RPMI7951 (cell line): ENCODE measurements around the gene PNMA8A. TPM values are rescaled to one million over a fixed set of nuclear protein-coding genes. Genes with fewer than 3 reads are reported as not detected.

Source experiments
- DNase-seq: peaks from one replicate; pipeline ENCODE4 v3.0.0-alpha.2; 2012; ENCODE audit warnings: low read depth
- total RNA-seq: library from RNA; depleted of rRNA; stranded (reverse); fragments of >200 nt; shearing (Covaris generic); gene quantifications from 2 replicates; pipeline ENCODE4 v1.2.3, GENCODE V29; 2014; rRNA removed

Gene PNMA8A
- total RNA-seq, 1 experiment from 2014 or later = not detected

DNA sequence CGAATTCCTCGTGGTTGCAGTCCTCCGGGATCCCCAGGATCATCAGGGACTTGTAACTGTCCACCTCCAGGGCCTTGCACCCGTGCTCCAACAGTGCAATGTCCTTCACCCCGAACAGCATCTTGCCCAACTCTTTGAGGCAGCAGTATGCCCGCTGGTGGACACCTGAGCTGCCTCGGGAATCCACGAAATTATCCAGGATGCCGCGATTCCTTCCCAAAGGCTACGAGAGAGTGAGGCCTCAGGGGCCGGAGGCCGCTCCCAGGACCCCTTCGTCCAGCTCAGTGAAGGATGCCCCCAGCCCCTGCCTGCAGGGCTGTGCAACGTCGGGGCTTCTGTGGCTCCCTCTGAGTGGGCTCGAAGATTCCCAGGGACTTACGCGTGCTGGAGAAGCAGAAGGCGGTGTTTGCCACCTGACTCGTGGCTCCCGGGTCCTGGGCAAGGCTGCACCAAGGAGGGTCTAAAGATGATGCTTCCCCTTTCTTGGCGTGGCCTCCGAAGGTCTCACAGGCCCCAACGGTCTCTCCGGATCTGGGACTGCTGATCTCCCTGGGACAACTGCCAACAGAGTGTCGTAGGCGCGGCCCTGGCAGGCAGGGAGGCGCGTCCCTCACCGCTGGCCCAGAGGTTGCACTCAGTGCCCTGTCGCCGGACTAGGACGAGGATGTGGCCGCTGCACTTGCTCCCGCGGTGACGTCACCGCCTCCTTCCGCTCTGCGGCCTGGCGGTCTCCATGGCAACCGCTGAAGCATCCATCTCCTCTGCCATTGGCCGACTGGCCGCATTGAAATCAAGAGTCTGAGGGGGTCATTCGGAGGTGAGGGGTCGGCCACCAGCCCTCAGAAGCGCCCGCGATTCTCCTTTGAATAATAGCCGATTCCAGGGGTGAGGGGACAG lies 42.9 kb downstream of the PNMA8A start, which contains the start of gene PNMA8C:
PNMA8C (minus strand) TSS at position 698 of the 897 bp plus-strand sequence; CDS start at position 121, 577 bp downstream.
- DNase-seq = peak; percentile 50

DNA sequence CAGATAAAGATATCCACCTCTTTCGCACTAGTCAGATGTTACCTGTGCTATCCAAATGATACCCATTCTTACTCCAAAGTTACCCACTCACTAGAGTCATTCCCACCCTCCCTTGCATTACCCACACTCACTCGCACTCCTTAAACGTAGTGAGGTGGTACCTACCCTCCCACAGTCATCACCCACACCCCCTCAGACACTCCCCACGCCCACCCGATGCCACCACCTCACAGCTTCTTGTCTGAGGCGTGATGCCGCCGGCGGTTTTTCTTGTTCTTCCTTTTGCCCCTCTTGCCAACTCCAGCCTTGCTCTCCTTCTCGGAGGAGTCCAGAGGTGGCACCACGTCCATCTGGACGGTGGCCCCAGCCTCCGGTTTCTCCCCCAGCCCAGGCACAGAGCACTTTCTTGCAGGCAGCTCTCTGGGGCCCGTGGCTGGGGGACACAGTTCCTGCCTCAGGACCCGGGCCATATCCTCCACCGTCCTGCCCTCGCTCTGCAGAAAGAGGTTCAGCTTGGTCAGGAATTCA lies 43.8 kb downstream of the PNMA8A start:
- no peak for DNase-seq

DNA sequence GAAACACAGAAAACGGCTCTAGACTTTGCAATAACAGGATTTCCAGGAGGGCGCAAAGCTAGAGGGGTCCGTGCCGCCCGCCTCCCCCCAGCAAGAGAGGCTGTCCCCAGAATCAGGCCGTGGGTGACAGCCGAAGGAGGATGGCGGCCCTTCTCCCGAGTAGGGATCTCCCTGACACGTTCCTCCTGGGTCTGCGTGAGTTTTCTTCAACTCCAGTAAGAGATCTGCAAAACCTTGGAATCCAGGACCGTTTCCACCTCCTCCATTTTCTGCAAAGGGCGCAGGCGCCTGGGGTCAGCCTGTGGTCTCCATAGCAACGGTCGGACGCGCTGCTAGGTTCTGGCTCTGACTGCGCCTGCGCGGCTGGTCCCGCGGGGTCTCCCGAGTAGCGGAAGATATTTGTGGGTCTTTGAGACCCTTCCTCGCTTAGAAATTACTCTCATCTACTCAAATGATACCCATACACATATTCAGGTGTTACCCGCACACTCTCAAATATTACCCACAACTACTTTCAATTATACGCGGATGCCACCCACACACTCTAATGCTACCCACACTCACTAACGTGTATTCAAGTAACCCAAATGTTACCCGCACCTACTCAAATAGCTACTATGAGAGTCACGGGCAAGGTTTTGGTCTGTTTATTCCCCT lies 44.7 kb downstream of the PNMA8A start:
- no peak for DNase-seq

DNA sequence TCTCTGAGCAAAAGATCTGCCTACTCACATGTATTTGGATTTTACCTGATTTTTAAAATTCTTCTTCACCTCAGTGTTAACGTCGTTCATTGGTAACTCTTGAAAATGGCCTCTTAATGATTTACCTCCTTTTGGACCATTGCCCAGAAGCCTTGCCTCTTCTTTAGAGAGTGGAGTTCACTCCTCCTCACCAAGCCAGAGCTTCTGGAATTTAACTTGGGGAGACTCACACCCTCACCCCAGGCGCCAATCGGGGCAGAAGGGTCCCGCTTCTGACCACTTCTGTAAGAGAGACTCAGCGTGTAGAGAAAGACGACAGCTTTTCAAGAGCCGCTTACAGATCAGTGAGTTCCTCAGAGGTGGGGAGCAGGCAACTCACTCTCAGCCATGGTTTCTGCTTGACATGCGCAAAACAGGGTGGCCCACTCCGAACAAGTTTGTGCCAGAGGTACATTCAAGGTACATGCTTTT lies 45.3 kb downstream of the PNMA8A start:
- no peak for DNase-seq

DNA sequence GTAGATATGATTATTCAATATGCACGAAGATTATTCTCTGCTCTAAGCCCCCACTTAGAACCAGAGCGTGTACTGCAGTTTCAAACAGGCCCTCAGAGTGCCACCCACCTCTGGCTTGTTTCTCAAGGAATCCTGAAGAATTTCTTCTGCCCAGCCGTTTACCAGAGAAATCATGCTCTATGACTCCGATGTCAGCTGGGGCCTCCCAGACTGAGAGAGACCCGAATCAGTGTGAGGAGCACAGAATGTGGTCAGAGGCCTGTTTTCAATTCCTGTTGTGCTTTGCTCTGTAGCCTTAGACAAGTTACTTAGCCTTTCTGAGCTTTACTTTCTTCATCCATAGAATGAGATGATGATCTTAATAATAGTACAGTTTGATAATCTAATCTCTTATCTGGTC lies 48.2 kb downstream of the PNMA8A start:
- no peak for DNase-seq

DNA sequence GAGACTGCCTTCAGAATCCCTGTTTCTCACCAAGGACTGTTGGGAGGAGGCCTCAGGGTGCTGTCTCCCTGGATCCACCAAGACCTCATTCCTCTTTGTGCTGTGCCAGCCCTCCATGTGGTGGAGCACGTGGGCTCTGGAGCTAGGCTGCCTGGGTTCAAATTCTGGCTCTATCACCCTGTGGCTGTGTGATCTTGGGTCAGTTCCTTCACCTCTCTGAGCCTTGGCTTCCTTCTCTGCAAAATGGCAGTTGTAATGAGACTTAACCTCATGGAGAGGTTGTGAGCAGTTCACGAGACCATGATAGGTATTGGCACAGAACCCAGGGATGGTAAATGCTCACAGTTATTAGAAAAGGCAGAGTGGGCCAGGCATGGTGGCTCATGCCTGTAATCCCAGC lies 49.0 kb downstream of the PNMA8A start:
- DNase-seq = no peak

DNA sequence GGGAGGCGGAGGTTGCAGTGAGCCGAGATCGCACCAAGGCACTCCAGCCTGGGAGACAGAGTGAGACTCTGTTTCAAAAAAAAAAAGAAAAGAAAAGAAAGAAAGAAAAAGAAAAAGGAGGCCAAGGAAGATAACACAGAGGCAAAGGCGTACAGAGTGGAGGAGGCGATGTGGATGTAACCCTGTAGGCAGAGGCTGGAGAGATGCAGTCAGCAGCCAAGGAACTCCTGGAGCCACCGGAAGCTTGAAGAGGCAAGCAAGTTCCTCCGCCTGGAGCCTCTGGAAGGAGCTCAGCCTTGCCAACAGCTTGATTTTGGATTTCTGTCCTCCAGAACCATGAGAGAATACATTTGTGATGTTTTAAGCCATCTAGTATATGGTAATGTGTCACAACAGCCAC lies 51.3 kb downstream of the PNMA8A start:
- DNase-seq = no peak

Other genes starting within 250 kb of the PNMA8A start
- gene IGFL1, start 241.8 kb downstream of the PNMA8A start, total RNA-seq = not detected in 2 replicates
- gene HIF3A, start 174.5 kb downstream of the PNMA8A start, total RNA-seq = under 0.01 TPM in 1 of 2 replicates, not detected in the other
- gene PPP5C, start 124.5 kb downstream of the PNMA8A start, total RNA-seq = 51.4 and 67.6 TPM in 2 replicates
- 0.48 and 0.59 TPM in 2 replicates for gene CCDC8, start 58.0 kb downstream of the PNMA8A start, total RNA-seq
- gene PNMA8C, start 42.6 kb downstream of the PNMA8A start, total RNA-seq = not detected in 2 replicates
- gene PNMA8B, start 24.3 kb upstream of the PNMA8A start, total RNA-seq = not detected in 2 replicates
- 173 and 174 TPM in 2 replicates for gene CALM3, start 129.8 kb upstream of the PNMA8A start, total RNA-seq
- gene PTGIR, start 153.5 kb upstream of the PNMA8A start, total RNA-seq = 0.60 and 0.78 TPM in 2 replicates
- gene GNG8, start 164.6 kb upstream of the PNMA8A start, total RNA-seq = not detected in 2 replicates
- gene DACT3, start 189.6 kb upstream of the PNMA8A start, total RNA-seq = 2.2 and 3.3 TPM in 2 replicates
- gene PRKD2, start 245.6 kb upstream of the PNMA8A start, total RNA-seq = 12.9 and 14.6 TPM in 2 replicates